Naive B cell (primary cell): ENCODE measurements around the gene OPCML. TPM values are rescaled to one million over a fixed set of nuclear protein-coding genes. Genes with fewer than 3 reads are reported as not detected.

Source experiments
- ATAC-seq, 2 donors: fragments of 150-1000 bp; cut with Tn5 transposase; 2 replicates each; pipeline ENCODE4 v1.10.0; 2021; ENCODE audit warnings: low read depth in 2 of 2, mild to moderate bottlenecking in 2 of 2, moderate library complexity in 2 of 2
- DNase-seq: peaks from one replicate; pipeline ENCODE4 v3.0.0; 2022
- H3K27ac Mint-ChIP-seq, 6 donors: one replicate each; pipeline ENCODE4 v1.8.0; 2020 to 2022; ENCODE audit warnings: mild to moderate bottlenecking in 6 of 6, mixed read lengths in 6 of 6, moderate library complexity in 5 of 6, inconsistent platforms in 2 of 6
- H3K27me3 Mint-ChIP-seq, 3 donors: one replicate each; pipeline ENCODE4 v1.8.0; 2021 to 2022; ENCODE audit warnings: mixed read lengths in 3 of 3, mild to moderate bottlenecking in 1 of 3
- H3K36me3 Mint-ChIP-seq, 2 donors: one replicate each; pipeline ENCODE4 v1.8.0; 2020 to 2022; ENCODE audit warnings: mixed read lengths in 2 of 2, inconsistent platforms in 1 of 2, mild to moderate bottlenecking in 1 of 2
- H3K4me1 Mint-ChIP-seq, 3 donors: one replicate each; pipeline ENCODE4 v1.8.0; 2020 to 2022; ENCODE audit warnings: mixed read lengths in 3 of 3, inconsistent platforms in 1 of 3, mild to moderate bottlenecking in 1 of 3, moderate library complexity in 1 of 3
- H3K4me3 Mint-ChIP-seq, 8 donors: one replicate each; pipeline ENCODE4 v1.8.0; 2020 to 2022; ENCODE audit warnings: mild to moderate bottlenecking in 8 of 8, mixed read lengths in 8 of 8, moderate library complexity in 8 of 8, inconsistent platforms in 2 of 8
- H3K9me3 Mint-ChIP-seq, 7 donors: one replicate each; pipeline ENCODE4 v1.8.0; 2020 to 2022; ENCODE audit warnings: mixed read lengths in 7 of 7, mild to moderate bottlenecking in 5 of 7, inconsistent platforms in 2 of 7, moderate library complexity in 1 of 7
- polyA plus RNA-seq, 6 donors: library from polyadenylated mRNA; unstranded; fragments of 300-500 nt; fragmentation: Illumina TruSeq; gene quantifications; one replicate each; pipeline ENCODE4 v1.2.3, GENCODE V29; 2021; ENCODE audit warnings: low read depth in 6 of 6

Gene OPCML
- polyA plus RNA-seq, 6 donors from 2014 or later, result not detected

DNA sequence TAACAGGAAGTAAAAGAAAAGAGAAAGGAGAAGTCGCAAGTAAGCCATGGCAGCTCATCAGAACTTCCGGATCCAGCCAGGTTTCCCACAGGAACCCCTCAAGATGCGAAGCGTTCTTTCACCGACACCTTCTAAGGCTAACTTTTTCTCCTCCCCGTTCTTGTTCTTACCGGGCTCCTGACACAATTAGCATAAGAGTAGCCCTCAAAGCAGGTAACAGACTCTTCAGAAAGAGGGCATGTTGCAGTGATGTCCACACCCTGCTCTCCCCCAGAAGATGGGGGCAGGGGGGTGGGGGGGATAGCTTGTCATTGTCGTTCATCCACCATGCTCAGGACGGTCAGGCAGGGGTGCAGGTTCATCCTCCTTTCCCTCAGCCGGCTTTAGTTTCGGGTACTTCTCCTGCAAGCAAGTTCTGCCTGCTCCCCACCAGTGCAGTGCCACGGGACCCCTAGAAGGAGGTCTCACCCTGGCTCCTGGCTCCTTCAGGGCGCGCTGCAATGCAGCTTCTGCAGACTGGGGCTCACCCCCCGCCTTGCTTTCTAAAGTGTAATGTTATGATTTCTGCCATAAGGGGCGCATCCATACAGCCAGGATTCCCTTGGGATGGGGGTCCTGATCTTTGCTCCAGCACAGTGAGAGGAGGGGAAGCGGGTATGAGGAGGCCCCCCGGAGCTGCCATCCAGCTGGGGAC lies 2.3 kb downstream of the OPCML start:
- peaks cover 0 to 7% (median 1%) of the 10 kb centered on the region in 7 donors for H3K9me3 Mint-ChIP-seq
- ATAC-seq (no peak), DNase-seq (no peak)
- H3K27me3 Mint-ChIP-seq, result peaks cover 30 to 61% (median 61%) of the 10 kb centered on the region in 3 donors
- no peaks in the 10 kb centered on the region for H3K4me1 Mint-ChIP-seq
- no peak overlapping the region for H3K4me3 Mint-ChIP-seq
- H3K27ac Mint-ChIP-seq, result no peak overlapping the region
- H3K36me3 Mint-ChIP-seq, result peaks cover 0 to 9% of the 10 kb centered on the region in 2 donors

DNA sequence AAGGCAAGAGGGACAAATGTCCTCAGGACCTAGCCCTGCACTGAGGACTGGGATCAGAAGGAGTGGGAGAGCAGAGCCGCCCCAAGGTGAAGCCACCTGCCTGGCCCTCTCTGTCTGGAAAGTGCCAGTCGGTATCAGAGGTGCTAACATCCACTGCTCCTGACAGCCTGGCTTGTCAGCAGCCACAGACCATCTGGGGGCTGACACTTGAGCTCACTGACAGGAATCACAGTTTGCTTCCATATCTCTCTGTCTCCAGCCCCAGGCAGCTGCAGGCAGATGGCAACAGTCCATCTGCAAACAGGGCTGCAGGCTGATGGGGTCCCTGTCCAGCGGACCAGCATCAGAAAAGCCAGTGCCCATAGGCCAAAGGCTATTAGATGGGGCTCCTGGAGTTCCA lies 5.5 kb downstream of the OPCML start:
- peaks cover 0 to 6% (median 1%) of the 10 kb centered on the region in 7 donors for H3K9me3 Mint-ChIP-seq
- no peak for ATAC-seq
- peaks cover 17 to 37% (median 36%) of the 10 kb centered on the region in 3 donors for H3K27me3 Mint-ChIP-seq
- no peak overlapping the region for H3K4me3 Mint-ChIP-seq
- no peak for DNase-seq
- no peak overlapping the region for H3K27ac Mint-ChIP-seq
- H3K4me1 Mint-ChIP-seq, result no peaks in the 10 kb centered on the region
- H3K36me3 Mint-ChIP-seq, result peaks cover 0 to 9% of the 10 kb centered on the region in 2 donors

DNA sequence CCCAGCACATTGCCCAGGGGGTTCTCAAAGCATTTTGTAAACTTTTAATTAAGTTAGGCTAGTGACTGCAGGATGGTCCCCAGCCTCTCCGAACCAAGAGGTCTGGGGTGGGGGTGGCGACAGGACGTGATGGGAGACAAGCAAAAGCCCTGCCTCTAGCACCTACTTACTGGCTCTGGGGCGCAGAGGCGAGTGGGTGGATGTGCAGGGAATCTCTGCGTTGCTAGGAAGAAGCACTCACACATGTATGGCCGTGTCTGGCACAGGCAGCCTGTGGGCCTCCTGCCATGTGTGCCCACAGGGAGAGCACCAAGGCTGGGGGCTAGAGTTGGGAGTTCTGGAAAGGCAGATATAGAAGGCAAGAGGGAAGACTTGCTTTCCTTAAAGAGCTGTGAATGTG lies 6.3 kb downstream of the OPCML start:
- H3K4me3 Mint-ChIP-seq, result no peak overlapping the region
- no peak for ATAC-seq

DNA sequence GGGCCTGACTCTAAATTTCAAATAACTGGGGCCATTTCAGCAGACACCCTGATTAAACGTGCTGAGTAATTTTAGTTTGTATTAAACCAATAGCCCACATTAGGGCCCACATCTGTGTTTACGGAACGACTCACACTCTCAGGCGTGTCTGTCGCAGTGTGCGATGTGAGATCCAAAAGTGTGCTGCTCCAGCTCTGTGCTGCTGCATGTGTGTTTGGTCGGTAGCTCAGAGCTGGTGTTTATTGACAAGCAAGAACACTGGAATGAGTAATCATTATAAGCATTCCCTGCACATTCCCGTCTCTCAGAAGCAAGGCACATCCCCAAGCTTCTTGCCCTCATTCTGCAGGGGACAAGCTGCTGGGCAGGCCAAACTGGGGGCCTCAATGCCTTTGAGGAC lies 7.8 kb downstream of the OPCML start:
- Mint-ChIP-seq H3K9me3 (peaks cover 0 to 7% (median 1%) of the 10 kb centered on the region in 7 donors), H3K27ac (no peak overlapping the region), H3K36me3 (no peaks in the 10 kb centered on the region), H3K4me1 (no peaks in the 10 kb centered on the region), H3K27me3 (peaks cover 4 to 15% (median 13%) of the 10 kb centered on the region in 3 donors), H3K4me3 (no peak overlapping the region)
- no peak for ATAC-seq
- DNase-seq, result no peak

More for the DNA sequence above, 6.3 kb downstream of the OPCML start:
- Mint-ChIP-seq H3K4me1 (no peaks in the 10 kb centered on the region), H3K27ac (no peak overlapping the region), H3K36me3 (peaks cover 0 to 1% of the 10 kb centered on the region in 2 donors), H3K27me3 (peaks cover 12 to 29% (median 28%) of the 10 kb centered on the region in 3 donors), H3K9me3 (peaks cover 0 to 6% (median 1%) of the 10 kb centered on the region in 7 donors)
- DNase-seq, result no peak

DNA sequence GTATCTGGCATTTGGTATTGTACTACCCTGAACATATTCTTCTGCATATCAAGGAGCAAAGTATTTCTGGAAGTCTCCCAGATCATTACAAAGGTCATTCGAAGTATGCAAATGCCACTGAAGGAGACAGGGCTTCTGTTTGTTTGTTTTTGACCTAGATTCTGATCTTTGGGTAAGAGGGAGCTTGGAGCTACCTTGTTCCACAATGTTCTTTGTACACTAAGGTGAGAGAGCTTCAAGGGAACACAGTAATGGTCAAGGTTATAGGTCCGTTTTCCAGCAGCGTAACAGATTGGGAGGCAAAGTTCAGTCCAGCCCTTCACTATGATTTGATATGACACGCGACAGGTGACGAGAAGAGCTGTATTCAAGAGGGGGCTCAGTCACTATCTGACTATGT lies 10.0 kb downstream of the OPCML start:
- ATAC-seq (no peak), DNase-seq (no peak)
- H3K4me1 Mint-ChIP-seq, result no peaks in the 10 kb centered on the region
- peaks cover 0 to 7% (median 2%) of the 10 kb centered on the region in 7 donors for H3K9me3 Mint-ChIP-seq
- H3K27me3 Mint-ChIP-seq, result no peaks in the 10 kb centered on the region
- H3K4me3 Mint-ChIP-seq, result no peak overlapping the region
- no peaks in the 10 kb centered on the region for H3K36me3 Mint-ChIP-seq
- no peak overlapping the region for H3K27ac Mint-ChIP-seq

DNA sequence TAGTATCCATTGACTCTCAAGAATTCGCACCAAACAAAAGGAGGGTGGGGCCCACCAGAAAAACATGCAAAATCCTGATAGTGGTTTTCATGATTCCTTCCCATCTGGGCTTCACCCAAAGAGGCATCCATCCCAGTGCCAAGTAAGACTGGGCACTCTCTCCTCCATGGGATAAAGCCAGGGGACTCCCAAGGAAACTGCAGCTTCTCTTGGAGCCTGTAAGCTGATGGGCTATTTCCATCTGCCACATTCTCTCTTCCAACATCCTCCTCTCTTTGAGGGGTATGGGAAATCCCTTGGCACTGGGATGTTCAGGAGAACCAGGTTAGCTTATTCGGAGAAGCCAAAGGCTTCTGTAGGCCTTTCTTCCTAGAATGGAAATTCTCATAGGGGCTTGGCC lies 10.8 kb downstream of the OPCML start:
- Mint-ChIP-seq H3K27ac (no peak overlapping the region), H3K9me3 (peaks cover 0 to 7% (median 2%) of the 10 kb centered on the region in 7 donors), H3K36me3 (no peaks in the 10 kb centered on the region), H3K27me3 (no peaks in the 10 kb centered on the region), H3K4me1 (no peaks in the 10 kb centered on the region), H3K4me3 (no peak overlapping the region)
- DNase-seq, result no peak
- no peak for ATAC-seq

DNA sequence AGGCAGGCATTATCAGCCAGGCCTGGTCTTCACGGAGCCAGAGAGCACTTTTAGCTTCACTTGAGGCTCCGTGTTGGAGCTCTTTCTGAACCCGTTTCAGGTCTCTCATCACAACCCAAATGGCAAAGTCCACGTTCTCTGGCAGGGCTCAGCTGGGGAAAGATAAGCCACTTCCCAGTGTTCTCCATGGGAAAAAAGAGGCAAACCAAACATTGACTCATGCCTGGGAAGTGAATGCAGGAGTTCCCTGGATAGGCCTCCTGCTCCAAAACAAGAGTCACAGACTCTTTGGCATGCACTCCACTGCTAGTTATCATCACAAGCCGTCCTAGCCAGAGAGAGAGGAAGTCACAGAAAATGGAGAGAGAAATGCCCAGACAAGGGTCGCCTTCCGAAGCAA lies 11.6 kb downstream of the OPCML start:
- no peaks in the 10 kb centered on the region for H3K4me1 Mint-ChIP-seq
- no peaks in the 10 kb centered on the region for H3K36me3 Mint-ChIP-seq
- peaks cover 0 to 7% (median 2%) of the 10 kb centered on the region in 7 donors for H3K9me3 Mint-ChIP-seq
- DNase-seq, result no peak
- no peak overlapping the region for H3K4me3 Mint-ChIP-seq
- no peaks in the 10 kb centered on the region for H3K27me3 Mint-ChIP-seq
- H3K27ac Mint-ChIP-seq, result no peak overlapping the region
- no peak for ATAC-seq

DNA sequence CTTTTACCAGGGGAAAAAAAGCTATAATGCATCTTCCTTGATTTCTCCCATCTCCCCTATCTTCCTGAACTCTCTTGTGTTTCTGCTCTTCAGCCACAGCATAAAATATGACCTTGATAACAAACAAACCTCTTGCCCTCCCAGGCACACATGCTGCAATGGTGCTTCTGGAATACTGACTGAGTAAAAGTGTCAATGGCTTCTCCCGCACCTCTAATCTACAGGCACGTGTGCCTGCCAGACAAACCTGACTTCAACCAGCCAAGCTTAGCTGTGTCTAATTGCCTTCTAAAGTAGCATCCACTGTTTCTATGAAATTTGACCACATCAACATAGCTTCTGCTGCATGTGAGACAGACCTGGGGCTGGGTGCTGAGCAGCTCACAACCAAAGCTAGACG lies 12.7 kb downstream of the OPCML start:
- H3K27me3 Mint-ChIP-seq, result no peaks in the 10 kb centered on the region
- no peaks in the 10 kb centered on the region for H3K36me3 Mint-ChIP-seq
- H3K4me1 Mint-ChIP-seq, result no peaks in the 10 kb centered on the region
- H3K27ac Mint-ChIP-seq, result no peak overlapping the region
- ATAC-seq (no peak), DNase-seq (no peak)
- H3K9me3 Mint-ChIP-seq, result peaks cover 0 to 7% (median 2%) of the 10 kb centered on the region in 7 donors
- no peak overlapping the region for H3K4me3 Mint-ChIP-seq

DNA sequence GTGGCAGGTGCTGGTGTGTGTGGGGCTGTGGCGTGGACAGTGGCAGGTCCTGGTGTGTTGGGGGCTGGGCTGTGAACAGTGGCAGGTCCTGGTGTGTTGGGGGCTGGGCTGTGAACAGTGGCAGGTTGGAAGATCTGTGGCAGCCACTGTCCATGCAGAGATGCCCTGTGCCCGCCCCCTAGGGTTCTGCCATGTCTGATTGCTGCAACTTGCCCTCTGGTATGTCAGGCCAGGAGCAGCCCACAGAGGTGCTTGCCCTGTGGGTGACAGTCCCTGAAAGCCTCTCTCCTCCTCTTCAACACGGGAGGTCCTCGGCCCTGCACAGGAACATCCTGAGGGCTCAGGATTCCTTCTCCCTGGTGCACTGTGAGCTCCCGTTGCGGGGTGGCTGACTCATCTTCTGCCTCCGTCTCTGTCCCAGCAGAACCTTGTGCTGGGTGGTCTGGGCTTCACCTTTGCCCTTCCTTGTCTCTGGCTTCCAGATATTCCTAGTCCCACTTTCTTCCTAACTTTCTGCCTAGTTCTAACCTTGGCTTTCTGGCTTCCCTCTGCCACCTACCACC lies 13.5 kb downstream of the OPCML start:
- H3K9me3 Mint-ChIP-seq, result peaks cover 0 to 7% (median 2%) of the 10 kb centered on the region in 7 donors
- no peak overlapping the region for H3K4me3 Mint-ChIP-seq
- H3K36me3 Mint-ChIP-seq, result no peaks in the 10 kb centered on the region
- H3K27ac Mint-ChIP-seq, result no peak overlapping the region
- no peaks in the 10 kb centered on the region for H3K4me1 Mint-ChIP-seq
- H3K27me3 Mint-ChIP-seq, result no peaks in the 10 kb centered on the region
- DNase-seq, result no peak
- ATAC-seq, result no peak

DNA sequence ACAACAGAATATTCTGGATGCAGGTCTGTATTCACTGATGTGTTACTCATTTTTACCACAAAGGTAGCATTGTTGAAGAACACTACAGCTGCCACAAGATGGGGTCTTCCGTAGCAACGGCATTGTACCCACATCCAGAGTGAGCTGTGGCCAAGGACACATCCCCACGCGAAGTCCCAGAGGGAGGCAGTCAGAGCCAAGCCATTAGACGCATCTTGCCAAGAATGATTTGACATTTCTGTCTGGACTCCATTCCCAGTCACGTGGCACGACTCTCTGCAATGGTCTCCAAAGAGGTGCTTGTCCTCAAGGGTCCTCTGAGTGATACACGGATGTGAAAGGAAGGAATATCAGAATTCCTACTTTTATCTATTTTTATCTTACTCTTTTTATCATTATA lies 15.5 kb downstream of the OPCML start:
- no peak overlapping the region for H3K4me3 Mint-ChIP-seq
- H3K4me1 Mint-ChIP-seq, result no peaks in the 10 kb centered on the region
- no peak for ATAC-seq
- no peak for DNase-seq
- no peaks in the 10 kb centered on the region for H3K36me3 Mint-ChIP-seq
- H3K27ac Mint-ChIP-seq, result no peak overlapping the region
- H3K27me3 Mint-ChIP-seq, result no peaks in the 10 kb centered on the region
- H3K9me3 Mint-ChIP-seq, result peaks cover 0 to 11% (median 3%) of the 10 kb centered on the region in 7 donors

DNA sequence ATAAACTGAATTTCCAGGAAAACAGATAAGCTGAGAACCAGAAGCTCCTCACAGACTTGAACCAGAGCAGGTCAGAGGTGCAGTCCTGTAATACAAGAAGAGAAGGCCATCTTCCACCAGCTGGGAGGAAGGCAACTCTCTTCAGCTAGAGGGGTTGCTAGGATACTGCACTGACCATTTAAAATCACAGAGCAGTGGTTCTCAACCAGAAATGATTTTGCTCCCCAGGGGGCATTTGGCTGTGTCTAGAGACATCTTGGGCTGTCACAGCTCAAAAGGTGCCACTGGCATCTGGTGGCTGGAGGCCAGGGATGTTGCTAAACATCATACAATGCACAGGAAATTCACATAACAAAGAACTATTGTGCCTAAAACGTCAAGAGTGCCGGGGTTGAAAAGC lies 17.2 kb downstream of the OPCML start:
- Mint-ChIP-seq H3K36me3 (no peaks in the 10 kb centered on the region), H3K27me3 (peaks cover 0 to 9% (median 0%) of the 10 kb centered on the region in 3 donors), H3K9me3 (peaks cover 0 to 24% (median 3%) of the 10 kb centered on the region in 7 donors), H3K4me1 (no peaks in the 10 kb centered on the region), H3K27ac (no peak overlapping the region), H3K4me3 (no peak overlapping the region)
- no peak for DNase-seq
- ATAC-seq, result no peak

DNA sequence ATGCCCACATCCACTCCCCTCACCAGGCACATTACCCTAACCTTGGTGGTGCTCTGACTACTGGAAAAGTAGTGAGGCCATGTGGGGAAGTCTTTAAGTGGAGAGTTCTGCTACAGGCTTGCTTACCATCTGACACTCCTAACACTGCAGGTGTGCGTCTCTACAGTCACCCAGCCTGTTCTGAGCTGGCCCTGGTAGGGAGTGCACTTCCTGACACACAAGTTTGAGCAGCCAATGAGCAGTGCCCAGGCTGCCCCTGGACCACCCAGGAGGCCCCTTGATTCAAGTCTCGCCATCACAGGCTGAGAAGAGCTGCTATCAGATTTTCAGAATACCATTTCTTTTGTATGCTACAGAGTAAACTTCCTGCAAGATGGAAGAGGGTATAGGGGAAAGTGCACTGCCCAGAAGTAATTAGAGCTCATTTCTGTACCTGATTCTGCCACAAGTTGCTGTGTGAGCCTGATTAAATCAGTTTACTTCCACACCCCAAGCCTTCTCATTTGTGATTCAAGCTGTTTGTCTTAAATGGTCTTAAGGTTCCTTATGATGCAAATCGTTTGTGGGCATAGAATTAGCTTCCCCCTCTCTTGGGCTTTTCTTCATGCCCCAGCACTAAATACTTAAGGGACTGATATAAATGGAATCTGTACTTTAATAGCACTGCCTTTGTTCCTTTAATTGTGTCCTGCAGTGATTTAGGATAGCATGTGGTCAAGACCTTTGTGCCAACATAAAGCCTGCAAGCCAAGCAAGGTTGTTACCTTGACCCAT lies 22.2 kb downstream of the OPCML start:
- peaks cover 0 to 23% (median 3%) of the 10 kb centered on the region in 7 donors for H3K9me3 Mint-ChIP-seq
- H3K36me3 Mint-ChIP-seq, result no peaks in the 10 kb centered on the region
- peaks cover 0 to 6% (median 0%) of the 10 kb centered on the region in 3 donors for H3K4me1 Mint-ChIP-seq

DNA sequence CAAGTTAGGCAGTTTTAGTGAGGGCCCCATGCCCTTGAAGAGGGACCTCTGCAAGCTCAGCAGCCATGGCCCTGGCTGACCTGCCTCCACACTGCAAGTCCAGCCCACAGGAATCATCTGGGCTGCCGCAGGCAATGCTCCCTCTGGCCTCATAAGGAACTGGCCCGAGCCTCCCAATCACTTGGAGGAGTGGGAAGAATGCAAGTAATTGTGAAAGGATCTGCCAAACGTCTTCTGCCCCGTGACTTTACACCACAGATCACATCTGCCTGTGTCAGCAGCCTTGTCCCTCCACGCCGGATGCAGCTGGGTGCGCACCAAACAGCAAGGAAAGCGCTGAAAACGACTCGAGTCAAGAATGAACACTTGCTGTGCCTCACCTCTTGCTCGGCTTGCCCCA lies 23.8 kb downstream of the OPCML start:
- Mint-ChIP-seq H3K4me1 (peaks cover 0 to 6% (median 0%) of the 10 kb centered on the region in 3 donors), H3K4me3 (no peak overlapping the region), H3K27me3 (peaks cover 0 to 9% (median 4%) of the 10 kb centered on the region in 3 donors), H3K27ac (no peak overlapping the region), H3K36me3 (no peaks in the 10 kb centered on the region), H3K9me3 (peaks cover 0 to 23% (median 4%) of the 10 kb centered on the region in 7 donors)
- DNase-seq (no peak), ATAC-seq (no peak)

More for the DNA sequence above, 22.2 kb downstream of the OPCML start:
- Mint-ChIP-seq H3K27ac (no peak overlapping the region), H3K4me3 (no peak overlapping the region), H3K27me3 (peaks cover 0 to 9% (median 0%) of the 10 kb centered on the region in 3 donors)
- no peak for ATAC-seq
- no peak for DNase-seq
